Measurements from ENCODE around the gene SLC9A3. TPM values are rescaled to one million over a fixed set of nuclear protein-coding genes. Genes with fewer than 3 reads are reported as not detected.
"Not testable (repeated sequence)": the region's sequence is repeated elsewhere in the genome, so short reads cannot be mapped to it uniquely, and the experiment has no call there.

The SLC9A3 gene
- total RNA-seq, 1 donor from 2014 or later, result 1.2 TPM

DNA sequence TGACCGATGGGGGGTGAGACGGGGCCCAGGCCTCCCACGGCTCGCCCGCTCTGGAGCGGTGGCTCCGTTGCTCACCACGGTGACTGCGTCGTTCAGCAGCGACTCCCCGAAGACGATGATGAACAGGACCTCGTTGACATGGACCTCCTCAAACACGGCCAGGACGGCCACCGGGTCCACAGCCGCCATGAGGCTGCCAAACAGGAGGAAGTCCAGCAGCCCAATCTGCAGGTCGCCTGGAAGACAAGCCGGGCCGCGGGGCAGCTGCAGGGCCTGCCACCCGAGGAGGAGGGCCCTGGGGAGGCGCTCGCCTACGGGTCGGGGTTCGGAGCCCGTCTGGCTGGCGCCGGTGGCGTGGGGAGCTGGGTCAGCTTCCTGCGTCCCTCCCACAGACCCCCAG, 36.0 kb downstream of the SLC9A3 start:
- H3K27ac Mint-ChIP-seq (ENCODE audit: unreplicated experiment), result no peak overlapping the region
- no peak overlapping the region for H3K4me3 Mint-ChIP-seq (ENCODE audit: unreplicated experiment)
- no peaks in the 10 kb centered on the region for H3K4me1 Mint-ChIP-seq (ENCODE audit: unreplicated experiment)
- no peaks in the 10 kb centered on the region for H3K27me3 Mint-ChIP-seq (ENCODE audit: unreplicated experiment)
- TF ChIP-seq, protein P1, sequence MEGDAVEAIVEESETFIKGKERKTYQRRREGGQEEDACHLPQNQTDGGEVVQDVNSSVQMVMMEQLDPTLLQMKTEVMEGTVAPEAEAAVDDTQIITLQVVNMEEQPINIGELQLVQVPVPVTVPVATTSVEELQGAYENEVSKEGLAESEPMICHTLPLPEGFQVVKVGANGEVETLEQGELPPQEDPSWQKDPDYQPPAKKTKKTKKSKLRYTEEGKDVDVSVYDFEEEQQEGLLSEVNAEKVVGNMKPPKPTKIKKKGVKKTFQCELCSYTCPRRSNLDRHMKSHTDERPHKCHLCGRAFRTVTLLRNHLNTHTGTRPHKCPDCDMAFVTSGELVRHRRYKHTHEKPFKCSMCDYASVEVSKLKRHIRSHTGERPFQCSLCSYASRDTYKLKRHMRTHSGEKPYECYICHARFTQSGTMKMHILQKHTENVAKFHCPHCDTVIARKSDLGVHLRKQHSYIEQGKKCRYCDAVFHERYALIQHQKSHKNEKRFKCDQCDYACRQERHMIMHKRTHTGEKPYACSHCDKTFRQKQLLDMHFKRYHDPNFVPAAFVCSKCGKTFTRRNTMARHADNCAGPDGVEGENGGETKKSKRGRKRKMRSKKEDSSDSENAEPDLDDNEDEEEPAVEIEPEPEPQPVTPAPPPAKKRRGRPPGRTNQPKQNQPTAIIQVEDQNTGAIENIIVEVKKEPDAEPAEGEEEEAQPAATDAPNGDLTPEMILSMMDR (IDR thresholded peaks at IDR 0.05), result no peak
- no peaks in the 10 kb centered on the region for H3K36me3 Mint-ChIP-seq (ENCODE audit: unreplicated experiment)
- no peak for DNase-seq (ENCODE audit: extremely low spot score, unreplicated experiment)
- H3K9me3 Mint-ChIP-seq (ENCODE audit: unreplicated experiment), result no peaks in the 10 kb centered on the region

DNA sequence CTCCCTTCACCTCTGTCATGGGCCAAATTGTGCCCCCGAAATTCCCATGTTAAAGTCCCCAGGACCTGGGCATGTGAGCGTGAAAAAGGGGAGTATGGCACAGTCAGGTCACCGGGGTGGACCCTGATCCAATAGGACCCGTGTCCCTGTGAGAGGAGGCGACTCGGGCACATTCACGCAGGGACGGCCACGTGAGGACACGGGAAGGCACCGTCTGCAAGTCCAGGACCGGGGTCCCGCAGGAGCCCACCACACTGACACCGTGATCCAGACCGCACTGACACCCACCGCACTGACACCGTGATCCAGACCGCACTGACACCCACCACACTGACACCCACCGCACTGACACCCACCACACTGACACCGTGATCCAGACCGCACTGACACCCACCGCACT, 37.7 kb downstream of the SLC9A3 start:
- H3K4me3 Mint-ChIP-seq (ENCODE audit: unreplicated experiment); DNase-seq (ENCODE audit: extremely low spot score, unreplicated experiment); H3K27ac Mint-ChIP-seq (ENCODE audit: unreplicated experiment); H3K36me3 Mint-ChIP-seq (ENCODE audit: unreplicated experiment); H3K27me3 Mint-ChIP-seq (ENCODE audit: unreplicated experiment); H3K9me3 Mint-ChIP-seq (ENCODE audit: unreplicated experiment); H3K4me1 Mint-ChIP-seq (ENCODE audit: unreplicated experiment): not testable (repeated sequence)

DNA sequence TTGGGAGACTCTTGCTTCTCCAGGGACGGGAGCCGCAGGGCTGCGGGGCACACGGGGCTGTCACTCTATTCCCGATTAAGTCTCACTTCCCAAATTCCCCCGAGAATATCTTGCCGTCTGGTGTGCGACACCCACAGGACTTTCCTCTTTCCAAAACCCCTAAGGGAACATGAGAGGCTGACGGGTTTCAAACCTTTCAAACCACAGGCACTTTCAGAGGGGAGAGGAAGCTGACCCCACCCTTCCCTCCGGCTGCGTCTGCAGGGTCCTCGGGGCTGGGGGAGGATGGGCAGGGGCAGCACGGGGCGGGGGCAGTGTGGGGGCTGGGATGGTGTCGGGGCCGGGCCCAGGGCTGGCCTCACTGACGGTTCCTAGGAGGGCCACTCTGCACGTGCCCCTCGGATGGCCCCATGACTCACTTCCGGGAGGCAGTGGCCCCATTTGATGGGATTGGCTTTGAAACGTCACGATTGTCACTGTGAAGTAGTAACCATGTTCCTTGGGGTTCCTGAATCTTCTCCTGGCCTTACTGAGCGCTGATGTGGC, 38.2 kb downstream of the SLC9A3 start:
- H3K9me3 Mint-ChIP-seq (ENCODE audit: unreplicated experiment), result no peaks in the 10 kb centered on the region
- H3K4me3 Mint-ChIP-seq (ENCODE audit: unreplicated experiment), result no peak overlapping the region
- DNase-seq (ENCODE audit: extremely low spot score, unreplicated experiment), result no peak
- H3K27ac Mint-ChIP-seq (ENCODE audit: unreplicated experiment), result no peak overlapping the region
- no peaks in the 10 kb centered on the region for H3K36me3 Mint-ChIP-seq (ENCODE audit: unreplicated experiment)
- TF ChIP-seq, protein P1 (IDR thresholded peaks at IDR 0.05), result no peak
- H3K4me1 Mint-ChIP-seq (ENCODE audit: unreplicated experiment), result no peaks in the 10 kb centered on the region
- H3K27me3 Mint-ChIP-seq (ENCODE audit: unreplicated experiment), result no peaks in the 10 kb centered on the region

DNA sequence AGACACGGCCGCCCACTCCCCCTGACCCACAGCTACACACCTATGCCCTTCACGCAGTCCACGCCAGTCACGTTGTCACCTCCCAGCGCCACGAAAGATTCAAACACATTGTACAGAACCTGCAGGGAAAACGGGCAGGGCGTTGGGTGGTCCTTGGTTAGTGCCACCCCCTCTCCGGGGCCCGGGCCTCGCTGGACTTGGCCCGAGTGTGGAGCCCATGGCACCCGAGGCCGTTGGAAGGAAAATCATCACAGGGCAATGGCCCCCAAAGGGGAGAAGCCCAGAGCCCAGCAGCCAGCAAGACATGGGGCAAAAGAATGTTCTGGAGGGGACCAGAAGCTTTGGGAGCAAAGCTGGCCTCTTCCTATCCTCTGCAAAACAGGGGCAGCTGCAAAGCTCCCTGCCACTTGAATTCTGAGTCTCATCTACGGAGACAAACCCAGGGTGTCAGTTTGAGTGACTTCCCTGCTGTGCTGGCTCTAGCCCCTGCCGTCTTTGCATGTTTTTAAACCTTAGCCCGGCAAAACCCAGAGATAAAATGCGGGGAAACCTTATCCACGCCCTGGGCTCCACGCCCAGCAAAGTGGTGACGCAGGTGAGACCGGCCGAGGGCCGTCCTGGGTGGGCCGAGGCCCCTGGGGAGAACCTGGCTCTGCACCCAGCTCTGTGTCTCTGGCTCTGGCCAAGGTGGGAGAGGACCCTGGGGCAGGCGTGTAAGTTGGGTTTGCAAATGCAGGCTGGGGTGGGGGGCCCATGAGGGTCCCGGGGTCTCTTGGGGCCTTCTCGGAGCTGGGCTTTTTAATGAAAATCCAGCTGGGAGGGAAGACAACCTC, 38.9 kb downstream of the SLC9A3 start:
- Mint-ChIP-seq H3K9me3 (ENCODE audit: unreplicated experiment) (no peaks in the 10 kb centered on the region), H3K36me3 (ENCODE audit: unreplicated experiment) (no peaks in the 10 kb centered on the region), H3K4me3 (ENCODE audit: unreplicated experiment) (no peak overlapping the region), H3K27ac (ENCODE audit: unreplicated experiment) (no peak overlapping the region), H3K27me3 (ENCODE audit: unreplicated experiment) (no peaks in the 10 kb centered on the region), H3K4me1 (ENCODE audit: unreplicated experiment) (no peaks in the 10 kb centered on the region)
- no peak for DNase-seq (ENCODE audit: extremely low spot score, unreplicated experiment)
- TF ChIP-seq, protein P1 (IDR thresholded peaks at IDR 0.05), result no peak

DNA sequence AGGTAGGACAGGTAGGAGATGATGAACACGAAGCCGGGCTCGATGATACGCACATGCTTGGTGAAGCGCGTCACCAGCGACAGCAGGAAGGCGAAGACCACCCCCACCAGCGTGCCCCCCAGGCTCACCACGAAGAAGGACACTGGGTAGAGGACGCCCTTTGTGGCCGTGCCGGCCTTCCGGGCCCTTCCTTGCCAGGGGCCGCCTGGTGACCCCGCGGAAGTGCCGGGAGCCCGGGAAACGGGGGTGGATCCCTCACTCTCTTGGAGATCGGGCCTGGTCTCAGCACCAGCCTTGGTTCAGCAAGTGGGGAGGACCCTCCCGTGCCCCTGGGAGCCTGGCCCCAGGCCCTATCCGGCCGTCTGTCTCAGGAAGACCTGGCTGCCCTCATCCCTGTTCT, 39.7 kb downstream of the SLC9A3 start:
- Mint-ChIP-seq H3K4me3 (ENCODE audit: unreplicated experiment) (no peak overlapping the region), H3K9me3 (ENCODE audit: unreplicated experiment) (no peaks in the 10 kb centered on the region), H3K4me1 (ENCODE audit: unreplicated experiment) (no peaks in the 10 kb centered on the region), H3K27me3 (ENCODE audit: unreplicated experiment) (no peaks in the 10 kb centered on the region), H3K27ac (ENCODE audit: unreplicated experiment) (no peak overlapping the region), H3K36me3 (ENCODE audit: unreplicated experiment) (no peaks in the 10 kb centered on the region)
- no peak for DNase-seq (ENCODE audit: extremely low spot score, unreplicated experiment)
- TF ChIP-seq, protein P1 (IDR thresholded peaks at IDR 0.05), result no peak
